HepG2 (cell line): ENCODE data around the gene PRR19. TPM values are rescaled to one million over a fixed set of nuclear protein-coding genes. Genes with fewer than 3 reads are reported as not detected.

Experiments used
- ATAC-seq: fragments of 200-7000 bp; cut with Tn5 transposase; 3 replicates; pipeline ENCODE4 v1.9.1; 2020; ENCODE audit warnings: mild to moderate bottlenecking, moderate library complexity
- BruUV-seq: library from RNA; stranded (reverse); fragments of 400-500 nt; replicated peaks from 2 replicates; lab custom pipeline; 2021; lab: Mats Ljungman, UMichigan
- CTCF ChIA-PET: fragments of 300-600 bp; formaldehyde crosslinking; extraction: SDS; loops from one replicate; lab custom pipeline; 2021; ENCODE audit warnings: low total read pairs, inconsistent platforms, low intra/inter-chr PET ratio; lab: Yijun Ruan, JAX
- POLR2A ChIA-PET: fragments of 350-600 bp; sonication (Branson Sonifier 250); formaldehyde crosslinking; loops from one replicate; lab custom pipeline; 2020; ENCODE audit warnings: antibody characterized with exemption, inconsistent platforms; lab: Yijun Ruan, JAX
- DNase-seq: peaks from one replicate; pipeline ENCODE4 v3.0.0-alpha.2; 2015; ENCODE audit warnings: low spot score
- FAIRE-seq: peaks from 3 replicates; lab custom pipeline; 2011; peaks lifted over from hg19 to GRCh38; lab: Jason Lieb, UNC
- H2AFZ ChIP-seq: one replicate; pipeline ENCODE4 v1.6.1; 2011; ENCODE audit warnings: low read length, inconsistent platforms
- H3K27ac ChIP-seq: fragments of 300-600 bp; 3 replicates; pipeline ENCODE4 v1.8.0; 2011; ENCODE audit warnings: mixed run types, mild to moderate bottlenecking, mixed read lengths, low read length, inconsistent platforms; ENCODE audit not compliant: insufficient read depth; ENCODE audit errors: extremely low read length
- H3K27me3 ChIP-seq, 2 experiments: fragments of 200-600 bp in 1 of 2; 2 replicates in 1 of 2; 3 replicates in 1 of 2; pipeline versions ENCODE4 v1.6.0 to v1.8.0; 2011; ENCODE audit warnings: low read length in 2 of 2, mild to moderate bottlenecking in 2 of 2, moderate library complexity in 2 of 2, inconsistent platforms in 1 of 2; ENCODE audit not compliant: insufficient read depth in 2 of 2, control insufficient read depth in 1 of 2
- H3K36me3 ChIP-seq, 2 experiments: fragments of 200-600 bp in 1 of 2; replicated peaks in 1 of 2; 2 replicates in 1 of 2; 3 replicates in 1 of 2; pipeline versions ENCODE4 v1.5.1 to v1.8.0; 2011; ENCODE audit warnings: low read length in 2 of 2, inconsistent platforms in 1 of 2; ENCODE audit not compliant: insufficient read depth in 2 of 2, control insufficient read depth in 1 of 2
- H3K4me1 ChIP-seq: 2 replicates; pipeline ENCODE4 v1.5.1; 2012; ENCODE audit warnings: low read length, inconsistent platforms; ENCODE audit not compliant: insufficient read depth
- H3K4me2 ChIP-seq: 2 replicates; pipeline ENCODE4 v1.6.0; 2011; ENCODE audit warnings: low read depth, low read length, inconsistent platforms
- H3K4me3 ChIP-seq, 3 experiments: fragments of 200-600 bp in 1 of 3; sonication (generic), shearing (Covaris generic) in 1 of 3; replicated peaks in 1 of 3; 2 replicates each; pipeline ENCODE4 v1.5.1; 2011 to 2016; ENCODE audit warnings: low read length in 3 of 3, inconsistent platforms in 2 of 3, low read depth in 2 of 3, mild to moderate bottlenecking in 2 of 3, control low read depth in 1 of 3, mixed read lengths in 1 of 3; ENCODE audit not compliant: insufficient read depth in 1 of 3
- H3K79me2 ChIP-seq: one replicate; pipeline ENCODE4 v1.6.1; 2011; ENCODE audit warnings: low read length, inconsistent platforms; ENCODE audit not compliant: insufficient read depth
- H3K9ac ChIP-seq: 2 replicates; pipeline ENCODE4 v1.6.0; 2011; ENCODE audit warnings: mild to moderate bottlenecking, low read depth, low read length, inconsistent platforms; ENCODE audit not compliant: insufficient read depth
- H3K9me3 ChIP-seq: 2 replicates; pipeline ENCODE4 v1.5.1; 2012; ENCODE audit warnings: mild to moderate bottlenecking, low read length
- H4K20me1 ChIP-seq: 2 replicates; pipeline ENCODE4 v1.6.0; 2011; ENCODE audit warnings: inconsistent platforms, mild to moderate bottlenecking, low read length, moderate library complexity; ENCODE audit not compliant: insufficient read depth
- CAMTA2 ChIP-seq: sonication (generic); formaldehyde crosslinking; IDR thresholded peaks from 2 replicates; pipeline ENCODE4 v1.4.0; 2020; ENCODE audit warnings: mild to moderate bottlenecking, missing genetic modification reagents, borderline replicate concordance
- CBX1 ChIP-seq: IDR thresholded peaks from one replicate; pipeline ENCODE4 v1.6.1; 2016; ENCODE audit warnings: antibody characterized with exemption, low read depth
- FOSL2 ChIP-seq: sonication (generic); formaldehyde crosslinking; IDR thresholded peaks from 2 replicates; pipeline ENCODE4 v1.4.0; 2020; ENCODE audit warnings: missing genetic modification reagents
- ISX ChIP-seq: sonication (generic); formaldehyde crosslinking; conservative IDR thresholded peaks from 2 replicates; pipeline ENCODE4 v1.5.0; 2020; ENCODE audit warnings: missing genetic modification reagents
- NCOA1 ChIP-seq: sonication (generic); formaldehyde crosslinking; IDR thresholded peaks from 2 replicates; pipeline ENCODE4 v1.9.0; 2021; ENCODE audit warnings: missing genetic modification reagents
- ZNF205 ChIP-seq: IDR thresholded peaks from 2 replicates; pipeline ENCODE4 v1.6.1; 2018; ENCODE audit warnings: missing biosample characterization, missing genetic modification reagents
- WGBS: methylation state at CpG from one replicate; pipeline ENCODE4 v1.1.6; 2017; ENCODE audit warnings: low lambda C conversion rate; 5-methylcytosine and 5-hydroxymethylcytosine counted together
- in situ Hi-C: cut with HindIII; loops from 2 replicates; pipeline ENCODE4 v1.10.0; 2017; ENCODE audit warnings: low pct_unique_long_range_greater_than_20kb; ENCODE audit not compliant: extremely low pct_ligation_motif_present
- intact Hi-C: fragments of 100-400 bp; cut with micrococcal nuclease; formaldehyde crosslinking; loops from one replicate; pipeline ENCODE4 v1.10.0; 2022; ENCODE audit not compliant: unreplicated experiment
- polyA plus RNA-seq, 8 experiments: library from polyadenylated mRNA; depleted of rRNA in 3 of 8; stranded (reverse) in 7 of 8; unstranded in 1 of 8; fragments of >200 nt; fragmentation: Illumina TruSeq in 4 of 8; extraction: Trizol in 4 of 8; gene quantifications; 2 replicates each; pipeline versions ENCODE4 v1.2.1 to v1.2.3, GENCODE V29; 2011 to 2016; ENCODE audit warnings: low read depth in 4 of 8, missing spikeins in 1 of 8, mixed read lengths in 1 of 8; ENCODE audit not compliant: insufficient read depth in 1 of 8
- total RNA-seq, 5 experiments: library from RNA; depleted of rRNA; stranded (reverse); fragments of >200 nt; fragmentation: Illumina TruSeq; extraction: Trizol; gene quantifications; 2 replicates each; pipeline ENCODE4 v1.2.3, GENCODE V29; 2016; ENCODE audit warnings: low read depth in 1 of 5
- TF ChIP-seq, protein P1 (sequence below): IDR thresholded peaks from 2 replicates; pipeline ENCODE4 v1.6.1; 2016; ENCODE audit warnings: mild to moderate bottlenecking
- TF ChIP-seq, protein P2 (sequence below): sonication (generic); formaldehyde crosslinking; IDR thresholded peaks from 2 replicates; pipeline ENCODE4 v1.5.0; 2020; ENCODE audit warnings: mild to moderate bottlenecking, missing genetic modification reagents, borderline replicate concordance
- TF ChIP-seq, protein P3 (sequence below), 2 experiments: sonication (generic) in 1 of 2; formaldehyde crosslinking in 1 of 2; IDR thresholded peaks; 2 replicates each; pipeline versions ENCODE4 v1.4.0 to v1.6.1; 2018 to 2020; ENCODE audit warnings: missing genetic modification reagents in 2 of 2, borderline replicate concordance in 1 of 2, low read depth in 1 of 2, mild to moderate bottlenecking in 1 of 2, missing biosample characterization in 1 of 2
- TF ChIP-seq, protein P4 (sequence below): IDR thresholded peaks from 2 replicates; pipeline ENCODE4 v1.6.1; 2016

PRR19 gene
- total and polyA plus RNA-seq, 2 of the 13 experiments (the other 11 are each of a cell fraction or from before 2014, with no cell fraction given), result 0.21 to 0.33 TPM

DNA sequence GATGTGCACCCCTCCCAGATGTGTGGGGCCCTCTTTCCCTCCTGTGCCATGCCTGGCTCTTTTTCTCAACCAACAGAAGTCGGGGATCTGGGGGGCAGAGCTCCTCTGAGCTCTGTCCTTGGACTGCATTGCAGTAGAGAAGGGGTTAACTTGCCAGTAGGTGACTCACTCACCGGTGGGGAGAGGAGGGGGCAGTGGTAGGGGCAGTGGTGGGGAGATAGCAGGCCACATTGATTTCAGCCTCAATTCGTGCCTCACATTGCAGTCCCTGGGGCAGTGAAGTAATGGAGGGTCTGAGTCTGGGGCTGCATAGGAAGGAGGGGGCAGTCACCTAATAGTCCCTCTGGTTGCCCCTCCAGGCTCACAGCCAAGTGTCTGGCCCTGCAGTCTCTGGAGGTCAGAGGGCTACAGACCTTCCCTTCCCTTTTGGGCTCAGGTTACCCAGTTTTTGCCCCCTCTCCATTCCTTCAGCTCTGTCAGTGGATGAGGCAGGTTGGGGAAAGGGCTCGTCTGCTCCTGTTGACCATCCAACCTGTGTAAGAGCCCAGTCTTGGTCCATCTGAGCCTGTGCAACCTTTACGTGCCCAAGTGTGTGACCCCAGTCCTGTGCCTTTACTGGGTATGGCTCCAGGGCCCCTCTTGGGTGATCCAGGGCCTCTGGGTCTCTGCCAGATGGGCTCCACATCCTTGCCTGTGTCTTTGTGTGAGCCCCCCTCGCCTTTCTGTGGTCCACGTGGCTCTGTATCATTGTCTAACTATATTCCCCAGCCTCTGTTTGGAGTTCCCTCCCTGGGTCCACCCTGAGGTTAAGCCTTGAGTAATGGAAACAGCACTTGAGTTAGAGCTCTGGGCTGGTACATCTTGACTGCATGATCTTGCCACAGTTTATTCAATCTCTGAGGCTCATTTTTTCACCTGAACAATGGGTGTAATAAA is 19.8 kb upstream of the PRR19 start:
- ChIA-PET CTCF (interaction anchor here (1.2 kb wide), 1 partner anchor 37 kb away, joined by 3 read pairs; no protein-coding TSS in a partner anchor), POLR2A (interaction anchor here (0.6 to 7.4 kb wide), 11 partner anchors 12 to 1532 kb away, joined by 3 to 117 read pairs (median 5); partner anchors contain the start of genes ACTMAP, CIC, ERF and GSK3A)
- peaks cover 68% of the 10 kb centered on the region for H3K4me1 ChIP-seq
- peak; percentile 95 for TF ChIP-seq FOSL2
- TF ChIP-seq CBX1, result no peak
- no peak for TF ChIP-seq ISX
- peak; percentile 45; the same call in 1 of the 2 replicates for TF ChIP-seq CAMTA2
- TF ChIP-seq, protein P1, sequence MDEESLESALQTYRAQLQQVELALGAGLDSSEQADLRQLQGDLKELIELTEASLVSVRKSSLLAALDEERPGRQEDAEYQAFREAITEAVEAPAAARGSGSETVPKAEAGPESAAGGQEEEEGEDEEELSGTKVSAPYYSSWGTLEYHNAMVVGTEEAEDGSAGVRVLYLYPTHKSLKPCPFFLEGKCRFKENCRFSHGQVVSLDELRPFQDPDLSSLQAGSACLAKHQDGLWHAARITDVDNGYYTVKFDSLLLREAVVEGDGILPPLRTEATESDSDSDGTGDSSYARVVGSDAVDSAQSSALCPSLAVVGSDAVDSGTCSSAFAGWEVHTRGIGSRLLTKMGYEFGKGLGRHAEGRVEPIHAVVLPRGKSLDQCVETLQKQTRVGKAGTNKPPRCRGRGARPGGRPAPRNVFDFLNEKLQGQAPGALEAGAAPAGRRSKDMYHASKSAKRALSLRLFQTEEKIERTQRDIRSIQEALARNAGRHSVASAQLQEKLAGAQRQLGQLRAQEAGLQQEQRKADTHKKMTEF (CRISPR knock-in tag), result no peak; the same call in 1 of the 2 replicates
- TF ChIP-seq, protein P2, sequence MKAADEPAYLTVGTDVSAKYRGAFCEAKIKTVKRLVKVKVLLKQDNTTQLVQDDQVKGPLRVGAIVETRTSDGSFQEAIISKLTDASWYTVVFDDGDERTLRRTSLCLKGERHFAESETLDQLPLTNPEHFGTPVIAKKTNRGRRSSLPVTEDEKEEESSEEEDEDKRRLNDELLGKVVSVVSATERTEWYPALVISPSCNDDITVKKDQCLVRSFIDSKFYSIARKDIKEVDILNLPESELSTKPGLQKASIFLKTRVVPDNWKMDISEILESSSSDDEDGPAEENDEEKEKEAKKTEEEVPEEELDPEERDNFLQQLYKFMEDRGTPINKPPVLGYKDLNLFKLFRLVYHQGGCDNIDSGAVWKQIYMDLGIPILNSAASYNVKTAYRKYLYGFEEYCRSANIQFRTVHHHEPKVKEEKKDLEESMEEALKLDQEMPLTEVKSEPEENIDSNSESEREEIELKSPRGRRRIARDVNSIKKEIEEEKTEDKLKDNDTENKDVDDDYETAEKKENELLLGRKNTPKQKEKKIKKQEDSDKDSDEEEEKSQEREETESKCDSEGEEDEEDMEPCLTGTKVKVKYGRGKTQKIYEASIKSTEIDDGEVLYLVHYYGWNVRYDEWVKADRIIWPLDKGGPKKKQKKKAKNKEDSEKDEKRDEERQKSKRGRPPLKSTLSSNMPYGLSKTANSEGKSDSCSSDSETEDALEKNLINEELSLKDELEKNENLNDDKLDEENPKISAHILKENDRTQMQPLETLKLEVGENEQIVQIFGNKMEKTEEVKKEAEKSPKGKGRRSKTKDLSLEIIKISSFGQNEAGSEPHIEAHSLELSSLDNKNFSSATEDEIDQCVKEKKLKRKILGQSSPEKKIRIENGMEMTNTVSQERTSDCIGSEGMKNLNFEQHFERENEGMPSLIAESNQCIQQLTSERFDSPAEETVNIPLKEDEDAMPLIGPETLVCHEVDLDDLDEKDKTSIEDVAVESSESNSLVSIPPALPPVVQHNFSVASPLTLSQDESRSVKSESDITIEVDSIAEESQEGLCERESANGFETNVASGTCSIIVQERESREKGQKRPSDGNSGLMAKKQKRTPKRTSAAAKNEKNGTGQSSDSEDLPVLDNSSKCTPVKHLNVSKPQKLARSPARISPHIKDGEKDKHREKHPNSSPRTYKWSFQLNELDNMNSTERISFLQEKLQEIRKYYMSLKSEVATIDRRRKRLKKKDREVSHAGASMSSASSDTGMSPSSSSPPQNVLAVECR, result peak; percentile 37; the same call in 1 of the 2 replicates
- TF ChIP-seq ZNF205 (CRISPR knock-in tag), result no peak
- TF ChIP-seq, protein P3, sequence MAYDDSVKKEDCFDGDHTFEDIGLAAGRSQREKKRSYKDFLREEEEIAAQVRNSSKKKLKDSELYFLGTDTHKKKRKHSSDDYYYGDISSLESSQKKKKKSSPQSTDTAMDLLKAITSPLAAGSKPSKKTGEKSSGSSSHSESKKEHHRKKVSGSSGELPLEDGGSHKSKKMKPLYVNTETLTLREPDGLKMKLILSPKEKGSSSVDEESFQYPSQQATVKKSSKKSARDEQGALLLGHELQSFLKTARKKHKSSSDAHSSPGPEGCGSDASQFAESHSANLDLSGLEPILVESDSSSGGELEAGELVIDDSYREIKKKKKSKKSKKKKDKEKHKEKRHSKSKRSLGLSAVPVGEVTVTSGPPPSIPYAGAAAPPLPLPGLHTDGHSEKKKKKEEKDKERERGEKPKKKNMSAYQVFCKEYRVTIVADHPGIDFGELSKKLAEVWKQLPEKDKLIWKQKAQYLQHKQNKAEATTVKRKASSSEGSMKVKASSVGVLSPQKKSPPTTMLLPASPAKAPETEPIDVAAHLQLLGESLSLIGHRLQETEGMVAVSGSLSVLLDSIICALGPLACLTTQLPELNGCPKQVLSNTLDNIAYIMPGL (CRISPR knock-in tag; IDR thresholded peaks at IDR 0.05; ENCODE audit: borderline replicate concordance in 1 of 2, low read depth in 1 of 2), result peak in 1 of 2 experiments; percentile 52; a peak in 2 of 4 replicates
- TF ChIP-seq NCOA1 (CRISPR knock-in tag), result 0 out of 2 replicates have a peak, but pooled peaks have one; percentile 55
- TF ChIP-seq, protein P4, sequence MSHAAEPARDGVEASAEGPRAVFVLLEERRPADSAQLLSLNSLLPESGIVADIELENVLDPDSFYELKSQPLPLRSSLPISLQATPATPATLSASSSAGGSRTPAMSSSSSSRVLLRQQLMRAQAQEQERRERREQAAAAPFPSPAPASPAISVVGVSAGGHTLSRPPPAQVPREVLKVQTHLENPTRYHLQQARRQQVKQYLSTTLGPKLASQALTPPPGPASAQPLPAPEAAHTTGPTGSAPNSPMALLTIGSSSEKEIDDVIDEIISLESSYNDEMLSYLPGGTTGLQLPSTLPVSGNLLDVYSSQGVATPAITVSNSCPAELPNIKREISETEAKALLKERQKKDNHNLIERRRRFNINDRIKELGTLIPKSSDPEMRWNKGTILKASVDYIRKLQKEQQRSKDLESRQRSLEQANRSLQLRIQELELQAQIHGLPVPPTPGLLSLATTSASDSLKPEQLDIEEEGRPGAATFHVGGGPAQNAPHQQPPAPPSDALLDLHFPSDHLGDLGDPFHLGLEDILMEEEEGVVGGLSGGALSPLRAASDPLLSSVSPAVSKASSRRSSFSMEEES (CRISPR knock-in tag), result 0 out of 2 replicates have a peak, but pooled peaks have one; percentile 2

More for the DNA sequence above, 19.8 kb upstream of the PRR19 start:
- peaks cover 11% of the 10 kb centered on the region; the same call in 1 of the 2 replicates for H4K20me1 ChIP-seq
- in situ Hi-C loops (no loop called here), intact Hi-C loops (loop anchor here (1.0 to 2.0 kb wide), 2 partner anchors 13 to 37 kb away; partner anchors contain the start of gene CIC)
- peak; percentile 76 for DNase-seq
- ATAC-seq, result peak; percentile 10
- no peaks in the 10 kb centered on the region; a peak in 1 of 5 replicates for H3K27me3 ChIP-seq
- H3K79me2 ChIP-seq, result peaks cover 29% of the 10 kb centered on the region
- peak overlapping the region; percentile 73 for H3K9ac ChIP-seq
- H3K36me3 ChIP-seq, result peaks cover 2 to 5% of the 10 kb centered on the region in 2 experiments
- peak overlapping the region; percentile 70 for H3K27ac ChIP-seq
- peak overlapping the region; percentile 49 to 83 (median 70) for H3K4me3 ChIP-seq
- H2AFZ ChIP-seq, result no peak overlapping the region
- 0% methylated on average over 5 of the region's 7 CpGs for WGBS
- H3K9me3 ChIP-seq, result no peaks in the 10 kb centered on the region
- BruUV-seq, result TSS peak; percentile 66
- peak overlapping the region; percentile 86 for H3K4me2 ChIP-seq
- peak; percentile 56 for FAIRE-seq
